Transverse colon (tissue), 4 donors: ENCODE data around the gene TMEM59.

Experiments used
- CTCF ChIP-seq, 5 experiments: fragments of 200-600 bp in 3 of 5; fragments of 450-650 bp in 2 of 5; sonication (generic) in 3 of 5; IDR thresholded peaks; 1 replicate in 2 of 5; 2 replicates in 3 of 5; pipeline ENCODE4 v1.5.1; 2016 to 2017; ENCODE audit warnings: antibody characterized with exemption in 5 of 5, inconsistent platforms in 3 of 5, mild to moderate bottlenecking in 2 of 5, moderate library complexity in 1 of 5
- EP300 ChIP-seq: sonication (generic); formaldehyde crosslinking; IDR thresholded peaks from one replicate; pipeline ENCODE4 v1.6.1; 2017; ENCODE audit warnings: antibody characterized with exemption, low read depth
- POLR2A ChIP-seq: fragments of 450-650 bp; IDR thresholded peaks from one replicate; pipeline ENCODE4 v1.6.1; 2016; ENCODE audit warnings: antibody characterized with exemption, mild to moderate bottlenecking, moderate library complexity
- POLR2AphosphoS5 ChIP-seq, 3 donors: sonication (generic); formaldehyde crosslinking; IDR thresholded peaks; one replicate each; pipeline ENCODE4 v1.6.1; 2016; ENCODE audit warnings: antibody characterized with exemption in 3 of 3

- no peak for TF ChIP-seq CTCF (IDR thresholded peaks at IDR 0.05)
- no peak for TF ChIP-seq POLR2AphosphoS5 (IDR thresholded peaks at IDR 0.05)
- no peak for TF ChIP-seq POLR2A
- TF ChIP-seq EP300 = no peak
These were observed 11.3 kb upstream of the TMEM59 start for GRCh38 chr1:54064299-54064698.
